OCI-M2 (cell line): Measurements from ENCODE around the gene GJD4.

ENCODE experiments used
- DNase-seq: peaks from one replicate; lab custom pipeline; 2025; ENCODE audit not compliant: unreplicated experiment; lab: John Stamatoyannopoulos, UW

The GJD4 gene

DNA sequence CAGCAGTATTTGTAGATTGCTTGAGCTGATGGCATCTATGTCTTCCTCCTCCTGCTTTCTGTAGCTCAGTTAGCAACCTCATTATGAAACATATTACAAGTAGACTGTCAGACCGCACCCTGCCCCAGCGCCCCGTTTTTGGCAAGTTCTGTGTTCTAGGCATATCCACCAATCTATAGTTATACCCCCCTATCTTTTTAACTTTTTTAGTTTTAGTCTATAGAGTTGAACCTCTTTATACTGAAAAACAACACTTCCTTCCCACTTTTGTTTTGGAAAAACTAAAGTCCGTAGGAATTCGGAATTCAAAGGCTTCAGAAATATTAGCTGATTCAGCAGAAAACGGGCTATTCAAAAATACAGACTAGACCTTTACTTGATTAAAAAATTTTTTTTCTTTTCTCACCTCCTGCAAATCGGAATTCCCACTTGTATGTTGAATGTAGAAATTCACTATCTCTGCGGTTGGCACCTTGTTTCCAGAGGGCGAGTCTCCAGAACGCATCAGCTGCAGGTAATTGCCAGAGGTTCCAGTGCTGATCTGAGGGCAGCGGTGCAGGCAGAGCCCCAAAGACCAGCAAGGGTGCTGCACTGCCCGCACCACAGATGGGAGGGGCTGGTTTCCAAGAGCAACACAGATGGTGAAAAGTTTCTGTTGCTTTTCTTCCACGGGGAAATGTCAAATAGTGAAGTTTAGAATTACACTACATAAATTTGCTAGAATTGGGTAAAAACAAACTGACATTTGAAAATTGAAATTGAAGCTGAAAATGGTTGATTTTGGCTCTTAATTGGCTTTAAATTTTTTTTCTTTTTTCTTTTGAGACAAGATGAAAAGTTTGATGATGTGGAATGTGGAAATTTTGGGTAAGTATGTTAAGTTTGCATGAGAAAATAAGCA lies 39.2 kb downstream of the GJD4 start:
- no peak for DNase-seq

DNA sequence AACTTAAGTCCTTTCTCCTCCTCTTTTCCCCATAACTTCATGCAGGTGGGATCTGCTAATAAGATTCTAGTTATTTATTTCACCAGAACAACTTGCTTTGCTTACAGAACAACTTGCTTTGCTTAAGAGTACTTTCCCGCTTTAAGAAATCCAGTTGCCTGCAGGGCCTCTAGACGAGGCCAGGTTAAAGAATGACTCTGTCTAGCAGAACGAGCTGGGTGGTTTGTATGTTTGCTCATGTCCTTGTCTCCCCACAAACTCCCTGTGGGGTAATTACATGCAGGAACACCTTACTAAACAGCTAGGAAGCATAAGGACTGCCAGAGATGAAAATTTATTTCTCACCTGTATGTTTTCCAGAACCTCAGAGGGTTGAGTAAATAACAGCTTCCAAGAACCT lies 45.8 kb downstream of the GJD4 start:
- DNase-seq = no peak

DNA sequence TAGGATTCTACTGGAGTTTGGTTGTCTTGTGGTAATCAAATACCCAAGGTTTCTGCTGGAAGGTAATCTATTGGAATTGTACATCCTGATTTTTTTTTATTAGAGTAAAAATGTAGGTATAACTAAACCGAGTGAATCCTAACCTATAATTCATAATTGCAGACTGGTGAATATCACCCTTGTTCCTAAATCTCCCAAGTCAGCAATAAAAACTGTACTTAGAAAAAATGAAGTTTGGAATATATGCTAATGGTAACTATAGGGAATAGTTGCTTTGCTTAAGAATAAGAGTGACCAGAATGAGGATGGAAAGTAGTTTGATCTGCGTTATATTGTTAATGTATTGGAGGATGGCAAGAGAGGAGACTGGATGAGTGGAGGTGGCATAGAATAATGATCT lies 47.7 kb downstream of the GJD4 start:
- DNase-seq = no peak

DNA sequence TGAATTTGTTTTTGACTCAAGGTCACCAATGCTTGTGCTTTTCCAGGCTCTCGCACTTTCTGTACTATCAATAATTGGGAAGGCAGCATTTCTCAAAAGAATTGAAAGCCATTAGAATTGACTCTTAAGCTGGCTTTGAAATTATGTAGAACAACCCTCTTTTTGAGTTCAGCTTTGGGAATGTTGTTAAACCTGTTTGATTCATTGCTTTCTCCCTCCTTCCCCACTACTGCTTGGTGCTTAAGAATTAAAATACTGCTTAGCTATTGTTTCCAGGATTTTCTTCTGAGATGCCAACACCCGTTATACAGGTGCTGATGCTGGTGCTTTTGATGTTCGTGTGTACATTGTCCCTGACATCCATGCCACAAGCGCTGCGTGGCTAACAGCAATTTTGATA lies 52.5 kb downstream of the GJD4 start:
- DNase-seq = no peak
